OCI-LY3 (cell line): ENCODE results near the gene ABCD1.

Experiments used
- EZH2phosphoT487 ChIP-seq: fragments of 200-600 bp; shearing (Covaris generic); IDR thresholded peaks from 2 replicates; pipeline ENCODE4 v1.6.1; 2018; ENCODE audit warnings: antibody characterized with exemption, mixed run types, low read depth
- TF ChIP-seq, protein P1 (sequence below): fragments of 200-600, 300-600 bp; sonication (generic); IDR thresholded peaks from 2 replicates; pipeline ENCODE4 v1.5.1; 2014; ENCODE audit warnings: antibody characterized with exemption, low read length, low read depth

DNA sequence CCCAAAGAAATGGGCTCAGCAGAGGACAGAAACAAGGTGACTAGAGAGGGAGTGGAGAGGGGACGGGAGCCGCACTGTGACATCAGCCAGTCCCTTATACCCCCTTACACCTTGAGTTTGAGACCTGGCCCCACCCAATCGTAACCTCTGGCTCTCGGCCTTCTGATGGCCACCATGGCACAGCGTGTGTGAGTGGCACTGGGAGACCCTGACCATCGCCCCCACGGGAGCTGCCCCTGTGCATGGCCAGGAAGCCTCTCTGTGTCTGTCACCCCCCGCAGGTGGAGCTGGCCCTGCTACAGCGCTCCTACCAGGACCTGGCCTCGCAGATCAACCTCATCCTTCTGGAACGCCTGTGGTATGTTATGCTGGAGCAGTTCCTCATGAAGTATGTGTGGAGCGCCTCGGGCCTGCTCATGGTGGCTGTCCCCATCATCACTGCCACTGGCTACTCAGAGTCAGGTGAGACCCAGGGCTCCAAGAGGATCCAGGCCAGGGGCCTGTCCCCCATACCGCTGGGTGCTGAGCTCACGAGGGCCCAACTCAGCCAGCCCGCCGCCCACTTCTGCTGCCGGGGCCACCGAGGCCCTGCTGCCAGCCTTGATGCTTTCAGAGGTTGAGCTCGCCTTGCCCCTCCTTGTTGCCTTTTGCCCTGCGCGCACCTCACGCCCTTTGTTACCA, 4.4 kb downstream of the ABCD1 start:
- TF ChIP-seq EZH2phosphoT487: no peak
- TF ChIP-seq, protein P1, sequence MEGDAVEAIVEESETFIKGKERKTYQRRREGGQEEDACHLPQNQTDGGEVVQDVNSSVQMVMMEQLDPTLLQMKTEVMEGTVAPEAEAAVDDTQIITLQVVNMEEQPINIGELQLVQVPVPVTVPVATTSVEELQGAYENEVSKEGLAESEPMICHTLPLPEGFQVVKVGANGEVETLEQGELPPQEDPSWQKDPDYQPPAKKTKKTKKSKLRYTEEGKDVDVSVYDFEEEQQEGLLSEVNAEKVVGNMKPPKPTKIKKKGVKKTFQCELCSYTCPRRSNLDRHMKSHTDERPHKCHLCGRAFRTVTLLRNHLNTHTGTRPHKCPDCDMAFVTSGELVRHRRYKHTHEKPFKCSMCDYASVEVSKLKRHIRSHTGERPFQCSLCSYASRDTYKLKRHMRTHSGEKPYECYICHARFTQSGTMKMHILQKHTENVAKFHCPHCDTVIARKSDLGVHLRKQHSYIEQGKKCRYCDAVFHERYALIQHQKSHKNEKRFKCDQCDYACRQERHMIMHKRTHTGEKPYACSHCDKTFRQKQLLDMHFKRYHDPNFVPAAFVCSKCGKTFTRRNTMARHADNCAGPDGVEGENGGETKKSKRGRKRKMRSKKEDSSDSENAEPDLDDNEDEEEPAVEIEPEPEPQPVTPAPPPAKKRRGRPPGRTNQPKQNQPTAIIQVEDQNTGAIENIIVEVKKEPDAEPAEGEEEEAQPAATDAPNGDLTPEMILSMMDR: no peak
